DMS 273 (cell line): Measurements from ENCODE around the gene TWIST2.

ENCODE experiments used
- DNase-seq: peaks from one replicate; lab custom pipeline; 2025; ENCODE audit not compliant: unreplicated experiment; lab: John Stamatoyannopoulos, UW

The TWIST2 gene

GRCh38 chr2:238903141-238903540 lies 55.3 kb downstream of the TWIST2 start:
- DNase-seq, result no peak

GRCh38 chr2:238904177-238904576 lies 56.3 kb downstream of the TWIST2 start:
- no peak for DNase-seq

- DNase-seq, result no peak
These were observed 56.8 kb downstream of the TWIST2 start for GRCh38 chr2:238904716-238905115.

- DNase-seq, result no peak
These were observed 57.3 kb downstream of the TWIST2 start for GRCh38 chr2:238905224-238905623.

GRCh38 chr2:238905644-238906043 lies 57.8 kb downstream of the TWIST2 start:
- no peak for DNase-seq

- DNase-seq, result no peak
These were observed 58.5 kb downstream of the TWIST2 start for GRCh38 chr2:238906254-238906935.

GRCh38 chr2:238906936-238907716 lies 59.2 kb downstream of the TWIST2 start:
- DNase-seq, result no peak

GRCh38 chr2:238907717-238908173 lies 59.9 kb downstream of the TWIST2 start:
- no peak for DNase-seq

- no peak for DNase-seq
These were observed 61.4 kb downstream of the TWIST2 start for GRCh38 chr2:238908960-238909951.

- peak; percentile 40 for DNase-seq
These were observed 63.0 kb downstream of the TWIST2 start for GRCh38 chr2:238910751-238911351.

- no peak for DNase-seq
These were observed 63.7 kb downstream of the TWIST2 start for GRCh38 chr2:238911376-238912227.

GRCh38 chr2:238912228-238912915 lies 64.5 kb downstream of the TWIST2 start:
- DNase-seq, result no peak

- no peak for DNase-seq
These were observed 65.3 kb downstream of the TWIST2 start for GRCh38 chr2:238912916-238913875.

GRCh38 chr2:238913931-238914647 lies 66.2 kb downstream of the TWIST2 start:
- DNase-seq, result no peak

- no peak for DNase-seq
These were observed 66.7 kb downstream of the TWIST2 start for GRCh38 chr2:238914648-238915015.

GRCh38 chr2:238915196-238915595 lies 67.3 kb downstream of the TWIST2 start:
- no peak for DNase-seq

- DNase-seq, result no peak
These were observed 67.7 kb downstream of the TWIST2 start for GRCh38 chr2:238915596-238915995.
